IMR-90 (cell line): Measurements from ENCODE around the gene FBXL16. TPM values are rescaled to one million over a fixed set of nuclear protein-coding genes. Genes with fewer than 3 reads are reported as not detected.

Experiments
- ATAC-seq: fragments of 200-7000 bp; cut with Tn5 transposase; 2 replicates; pipeline ENCODE4 v1.9.1; 2020; ENCODE audit warnings: low read depth, mild to moderate bottlenecking, moderate library complexity
- BruUV-seq: library from RNA; stranded (reverse); fragments of 400-500 nt; replicated peaks from 2 replicates; lab custom pipeline; 2021; lab: Mats Ljungman, UMichigan
- CTCF ChIA-PET: fragments of 300-600 bp; formaldehyde crosslinking; extraction: SDS; loops from one replicate; lab custom pipeline; 2021; ENCODE audit warnings: antibody characterized with exemption; lab: Yijun Ruan, JAX
- POLR2A ChIA-PET: fragments of 300-600 bp; sonication (Branson Sonifier 250); formaldehyde crosslinking; loops from one replicate; lab custom pipeline; 2022; ENCODE audit warnings: antibody characterized with exemption; ENCODE audit not compliant: unreplicated experiment; lab: Charles Lee
- DNase-seq: peaks from one replicate; pipeline ENCODE4 v3.0.0; 2013
- H2AFZ ChIP-seq: replicated peaks from 2 replicates; pipeline ENCODE3; 2013; ENCODE audit warnings: low read length, mild to moderate bottlenecking; ENCODE audit not compliant: poor library complexity
- H2AK5ac ChIP-seq: 2 replicates; pipeline ENCODE4 v1.6.1; 2013; ENCODE audit warnings: low read depth, low read length, inconsistent platforms
- H2AK9ac ChIP-seq: replicated peaks from 2 replicates; pipeline ENCODE3; 2013; ENCODE audit warnings: mild to moderate bottlenecking, low read depth, low read length, moderate library complexity; ENCODE audit not compliant: poor library complexity
- H2BK120ac ChIP-seq: 2 replicates; pipeline ENCODE4 v1.6.1; 2013; ENCODE audit warnings: low read depth, low read length, inconsistent platforms
- H2BK15ac ChIP-seq: 3 replicates; pipeline ENCODE4 v1.6.1; 2013; ENCODE audit warnings: low read depth, low read length, inconsistent platforms
- H2BK20ac ChIP-seq: 2 replicates; pipeline ENCODE4 v1.6.1; 2013; ENCODE audit warnings: low read depth, mild to moderate bottlenecking, inconsistent platforms, low read length, moderate library complexity
- H2BK5ac ChIP-seq: 2 replicates; pipeline ENCODE4 v1.6.1; 2013; ENCODE audit warnings: mild to moderate bottlenecking, low read depth, low read length, inconsistent platforms; ENCODE audit not compliant: poor library complexity, severe bottlenecking
- H3K14ac ChIP-seq: replicated peaks from 2 replicates; pipeline ENCODE4 v1.6.1; 2013; ENCODE audit warnings: low read depth, low read length, inconsistent platforms
- H3K18ac ChIP-seq: 2 replicates; pipeline ENCODE4 v1.6.1; 2013; ENCODE audit warnings: low read depth, low read length, control low read depth
- H3K23ac ChIP-seq: 2 replicates; pipeline ENCODE4 v1.6.1; 2013; ENCODE audit warnings: low read depth, low read length, inconsistent platforms
- H3K27ac ChIP-seq: 2 replicates; pipeline ENCODE4 v1.5.1; 2013; ENCODE audit warnings: mild to moderate bottlenecking, control low read depth, low read length; ENCODE audit not compliant: insufficient read depth
- H3K27me3 ChIP-seq: 2 replicates; pipeline ENCODE4 v1.6.1; 2013; ENCODE audit warnings: low read length; ENCODE audit not compliant: control insufficient read depth, insufficient read depth
- H3K36me3 ChIP-seq: 2 replicates; pipeline ENCODE4 v1.6.1; 2013; ENCODE audit warnings: low read length, mixed read lengths; ENCODE audit not compliant: control insufficient read depth, insufficient read depth
- H3K4ac ChIP-seq: 2 replicates; pipeline ENCODE4 v1.6.1; 2013; ENCODE audit warnings: low read depth, low read length, inconsistent platforms
- H3K4me1 ChIP-seq: 2 replicates; pipeline ENCODE4 v1.6.1; 2013; ENCODE audit warnings: low read length, mixed read lengths; ENCODE audit not compliant: control insufficient read depth, insufficient read depth
- H3K4me2 ChIP-seq: 2 replicates; pipeline ENCODE4 v1.6.1; 2013; ENCODE audit warnings: low read depth, mild to moderate bottlenecking, control low read depth, low read length, moderate library complexity
- H3K4me3 ChIP-seq: 2 replicates; pipeline ENCODE4 v1.5.1; 2013; ENCODE audit warnings: low read depth, mild to moderate bottlenecking, control low read depth, low read length, moderate library complexity; ENCODE audit not compliant: insufficient read depth
- H3K56ac ChIP-seq: 2 replicates; pipeline ENCODE4 v1.6.1; 2013; ENCODE audit warnings: low read length, inconsistent platforms; ENCODE audit not compliant: insufficient read depth; ENCODE audit errors: extremely low read depth
- H3K79me1 ChIP-seq, 2 experiments: 2 replicates each; pipeline ENCODE4 v1.6.1; 2013; ENCODE audit warnings: low read length in 2 of 2, inconsistent platforms in 1 of 2, low read depth in 1 of 2
- H3K9ac ChIP-seq: 2 replicates; pipeline ENCODE4 v1.6.1; 2013; ENCODE audit warnings: low read depth, low read length, control low read depth
- H3K9me1 ChIP-seq: 2 replicates; pipeline ENCODE4 v1.6.1; 2013; ENCODE audit warnings: low read length, inconsistent platforms; ENCODE audit not compliant: insufficient read depth
- H3K9me3 ChIP-seq: 2 replicates; pipeline ENCODE4 v1.6.1; 2013; ENCODE audit warnings: low read length; ENCODE audit not compliant: control insufficient read depth, insufficient read depth
- H4K20me1 ChIP-seq: 2 replicates; pipeline ENCODE4 v1.6.1; 2013; ENCODE audit warnings: low read length, inconsistent platforms; ENCODE audit not compliant: insufficient read depth
- H4K5ac ChIP-seq: 2 replicates; pipeline ENCODE4 v1.6.1; 2013; ENCODE audit warnings: mild to moderate bottlenecking, low read depth, low read length, control low read depth
- H4K8ac ChIP-seq, 2 experiments: 2 replicates each; pipeline ENCODE4 v1.6.1; 2013; ENCODE audit warnings: low read depth in 2 of 2, low read length in 2 of 2, control low read depth in 1 of 2, inconsistent platforms in 1 of 2
- H4K91ac ChIP-seq: 2 replicates; pipeline ENCODE4 v1.6.1; 2013; ENCODE audit warnings: low read depth, low read length, inconsistent platforms; ENCODE audit not compliant: insufficient read depth
- BHLHE40 ChIP-seq: fragments of 150-350 bp; IDR thresholded peaks from 2 replicates; pipeline ENCODE4 v1.6.1; 2016; ENCODE audit warnings: mild to moderate bottlenecking, low read depth, low read length
- CTCF ChIP-seq: conservative IDR thresholded peaks from 2 replicates; pipeline ENCODE4 v1.5.1; 2012; ENCODE audit warnings: mild to moderate bottlenecking, low read depth, low read length, improper control_type of control experiment
- MAFK ChIP-seq: IDR thresholded peaks from 2 replicates; pipeline ENCODE4 v1.6.1; 2012; ENCODE audit warnings: low read depth, low read length, improper control_type of control experiment
- RAD21 ChIP-seq: IDR thresholded peaks from 2 replicates; pipeline ENCODE4 v1.6.1; 2012; ENCODE audit warnings: low read length, improper control_type of control experiment
- RFX5 ChIP-seq: IDR thresholded peaks from 2 replicates; pipeline ENCODE4 v1.8.0; 2012; ENCODE audit warnings: low read depth, mild to moderate bottlenecking, low read length, moderate library complexity
- WGBS, 2 experiments: methylation state at CpG; one replicate each; pipeline versions ENCODE4 v1.1.5 to v1.1.7; 2013; ENCODE audit warnings: missing lambda C conversion rate in 2 of 2; ENCODE audit not compliant: insufficient read length in 1 of 2; ENCODE audit errors: extremely low coverage in 2 of 2; 5-methylcytosine and 5-hydroxymethylcytosine counted together
- dilution Hi-C: fragments of 300-500 bp; cut with HindIII; formaldehyde crosslinking; loops from one replicate; pipeline ENCODE4 v1.14.3; 2018; ENCODE audit warnings: low sequenced_read_pairs; ENCODE audit not compliant: unreplicated experiment
- in situ Hi-C: fragments of 300-500 bp; cut with MboI; formaldehyde crosslinking; loops from 3 replicates; pipeline ENCODE4 v1.14.3; 2019; ENCODE audit warnings: low sequenced_read_pairs, inconsistent platforms, mixed read lengths
- intact Hi-C: fragments of 100-400 bp; cut with micrococcal nuclease; formaldehyde crosslinking; loops from 2 replicates; pipeline ENCODE4 v1.10.0; 2022
- polyA plus RNA-seq, 3 experiments: library from polyadenylated mRNA; depleted of rRNA; stranded (reverse); fragments of >200 nt; gene quantifications; 2 replicates each; pipeline ENCODE4 v1.2.3, GENCODE V29; 2012; ENCODE audit warnings: low replicate concordance in 1 of 3
- total RNA-seq: library from RNA; depleted of rRNA; stranded (reverse); fragments of >200 nt; gene quantifications from 2 replicates; pipeline ENCODE4 v1.2.3, GENCODE V29; 2012

Gene FBXL16
- total and polyA plus RNA-seq, 2 of the 4 experiments (the other 2 are of a cell fraction) = 0.18 to 2.2 TPM

- no peak overlapping the region for H3K4ac ChIP-seq
- H2BK15ac ChIP-seq = no peak overlapping the region
- in situ Hi-C loops (no loop called here), intact Hi-C loops (no loop called here), dilution Hi-C loops (no loop called here)
- H2BK120ac ChIP-seq = no peak overlapping the region
- H3K14ac ChIP-seq = no peak overlapping the region
- no peak overlapping the region for H2BK5ac ChIP-seq
- ChIA-PET CTCF (no interaction called here), POLR2A (no interaction called here)
- no peak overlapping the region for H4K91ac ChIP-seq
- H3K23ac ChIP-seq = no peak overlapping the region
- H3K4me1 ChIP-seq = peaks cover under 1% of the 10 kb centered on the region
- no peak for ATAC-seq
- no TSS peak for BruUV-seq
- H2AK9ac ChIP-seq = peak overlapping the region; percentile 65
- H3K27me3 ChIP-seq = no peaks in the 10 kb centered on the region
- no peak overlapping the region for H3K27ac ChIP-seq
- no peak overlapping the region for H3K18ac ChIP-seq
- peaks cover 49% of the 10 kb centered on the region for H3K36me3 ChIP-seq
- 0 out of 2 replicates have a peak, but pooled peaks have one; percentile 20 for TF ChIP-seq CTCF
- TF ChIP-seq RFX5 = no peak
- TF ChIP-seq RAD21 = no peak
- TF ChIP-seq BHLHE40 = no peak
- no peak for TF ChIP-seq MAFK
- H3K4me3 ChIP-seq = no peak overlapping the region
- no peak overlapping the region for H2AK5ac ChIP-seq
- no peak for DNase-seq
- no peaks in the 10 kb centered on the region for H3K9me1 ChIP-seq
- 84% methylated on average over 11 of the region's 34 CpGs; no CpG with 5 or more reads in 1 of the 2 experiments for WGBS, 2 experiments
- H4K8ac ChIP-seq = no peak overlapping the region
- H4K5ac ChIP-seq = no peak overlapping the region
- H3K79me1 ChIP-seq = peaks cover 0 to 4% of the 10 kb centered on the region in 2 experiments; a peak in 1 of 4 replicates
- no peak overlapping the region for H3K4me2 ChIP-seq
- no peaks in the 10 kb centered on the region for H3K9me3 ChIP-seq
- no peak overlapping the region for H2AFZ ChIP-seq
- no peak overlapping the region for H2BK20ac ChIP-seq
- H4K20me1 ChIP-seq = peaks cover under 1% of the 10 kb centered on the region; the same call in 1 of the 2 replicates
- no peak overlapping the region for H3K9ac ChIP-seq
- H3K56ac ChIP-seq = no peak overlapping the region
Observed at GRCh38 chr16:733382-734207, 28.0 kb upstream of the FBXL16 start.
